HL-60 (cell line): ENCODE measurements around the gene SYNC.
"Not testable (repeated sequence)": the region's sequence is repeated elsewhere in the genome, so short reads cannot be mapped to it uniquely, and the experiment has no call there.

ENCODE experiments used
- CTCF ChIP-seq: IDR thresholded peaks from one replicate; pipeline ENCODE4 v1.5.1; 2011; ENCODE audit warnings: low read length, control low read depth, inconsistent platforms; ENCODE audit not compliant: insufficient read depth
- POLR2AphosphoS5 ChIP-seq: IDR thresholded peaks from 2 replicates; pipeline ENCODE4 v1.6.1; 2012; ENCODE audit warnings: low read depth
- SPI1 ChIP-seq: IDR thresholded peaks from 2 replicates; pipeline ENCODE4 v1.6.1; 2012; ENCODE audit warnings: low read depth, mild to moderate bottlenecking, borderline replicate concordance

- not testable (repeated sequence) for TF ChIP-seq CTCF, POLR2AphosphoS5, SPI1
Measured at GRCh38 chr1:32668716-32669115, 33.9 kb downstream of the SYNC start.
